Activated CD4-positive, alpha-beta T cell treated with anti-CD3 and anti-CD28 coated beads, Interleukin-2, Interleukin-4, amounts not matched to agents 100 ng/mL and 50 ng/mL, durations not matched to agents 16 hours and 8 hours (primary cell): Measurements from ENCODE around the gene GHITM.
A peak's percentile ranks its signal among the peaks of the same experiment; 100 is the strongest.
"Not testable (repeated sequence)": the region's sequence is repeated elsewhere in the genome, so short reads cannot be mapped to it uniquely, and the experiment has no call there.

ENCODE experiments used
- DNase-seq: peaks from one replicate; pipeline ENCODE4 v3.0.0-alpha.2; 2020; ENCODE audit warnings: low spot score

GHITM gene

GRCh38 chr10:84176351-84176750 lies 37.0 kb downstream of the GHITM start:
- no peak for DNase-seq

- DNase-seq = no peak
These were observed 37.6 kb downstream of the GHITM start for GRCh38 chr10:84176836-84177474.

- DNase-seq = peak; percentile 22
These were observed 38.3 kb downstream of the GHITM start for GRCh38 chr10:84177541-84178141.

GRCh38 chr10:84178160-84178609 lies 38.9 kb downstream of the GHITM start:
- no peak for DNase-seq

GRCh38 chr10:84179059-84179710 lies 39.9 kb downstream of the GHITM start:
- no peak for DNase-seq

GRCh38 chr10:84180386-84180785 lies 41.1 kb downstream of the GHITM start:
- not testable (repeated sequence) for DNase-seq

- no peak for DNase-seq
These were observed 42.3 kb downstream of the GHITM start for GRCh38 chr10:84181631-84182030.

GRCh38 chr10:84184517-84184916 lies 45.2 kb downstream of the GHITM start:
- DNase-seq = no peak

GRCh38 chr10:84185526-84186175 lies 46.3 kb downstream of the GHITM start:
- no peak for DNase-seq

- DNase-seq = no peak
These were observed 49.5 kb downstream of the GHITM start for GRCh38 chr10:84188815-84189214.

- no peak for DNase-seq
These were observed 51.3 kb downstream of the GHITM start for GRCh38 chr10:84190621-84191020.

GRCh38 chr10:84191106-84191505 lies 51.8 kb downstream of the GHITM start:
- no peak for DNase-seq

- no peak for DNase-seq
These were observed 54.0 kb downstream of the GHITM start for GRCh38 chr10:84193327-84193726.

- no peak for DNase-seq
These were observed 54.6 kb downstream of the GHITM start for GRCh38 chr10:84193846-84194423.

GRCh38 chr10:84194424-84195043 lies 55.2 kb downstream of the GHITM start, which contains the start of gene CDHR1:
TSS of gene CDHR1 (plus strand) at chr10:84194537. CDS start at chr10:84194761, 224 bp downstream.
- no peak for DNase-seq

- no peak for DNase-seq
These were observed 55.9 kb downstream of the GHITM start for GRCh38 chr10:84195044-84195830.

- DNase-seq = no peak
These were observed 56.8 kb downstream of the GHITM start for GRCh38 chr10:84196083-84196482.

- DNase-seq = no peak
These were observed 57.6 kb downstream of the GHITM start for GRCh38 chr10:84196941-84197340.

- DNase-seq = no peak
These were observed 58.3 kb downstream of the GHITM start for GRCh38 chr10:84197643-84198042.

- no peak for DNase-seq
These were observed 59.1 kb downstream of the GHITM start for GRCh38 chr10:84198206-84198915.
